SK-N-SH (cell line): ENCODE data around the gene C6. TPM values are rescaled to one million over a fixed set of nuclear protein-coding genes. Genes with fewer than 3 reads are reported as not detected.

Source experiments
- CTCF ChIA-PET: fragments of 300-600, 350-600 bp; formaldehyde crosslinking; extraction: SDS; loops from one replicate; lab custom pipeline; 2021; lab: Yijun Ruan, JAX
- POLR2A ChIA-PET: fragments of 350-600 bp; sonication (Branson Sonifier 250); formaldehyde crosslinking; extraction: SDS; loops from one replicate; lab custom pipeline; 2020; ENCODE audit warnings: antibody characterized with exemption, inconsistent platforms; lab: Yijun Ruan, JAX
- DNase-seq: peaks from one replicate; pipeline ENCODE4 v3.0.0; 2012
- H2AFZ ChIP-seq: fragments of 200-600 bp; sonication (generic); 2 replicates; pipeline ENCODE4 v1.8.1; 2016; ENCODE audit warnings: antibody characterized with exemption, mild to moderate bottlenecking, low read depth
- H3F3A ChIP-seq: fragments of 200-600 bp; sonication (generic); replicated peaks from 2 replicates; pipeline ENCODE3; 2016; ENCODE audit warnings: antibody characterized with exemption, mild to moderate bottlenecking; ENCODE audit not compliant: insufficient read depth
- H3K27ac ChIP-seq, 2 experiments: fragments of 200-500 bp in 1 of 2; fragments of 200-600 bp in 1 of 2; sonication (Bioruptor generic) in 1 of 2; sonication (generic), shearing (Covaris generic) in 1 of 2; 2 replicates each; pipeline versions ENCODE4 v1.5.1 to v1.6.1; 2014 to 2016; ENCODE audit warnings: low read depth in 2 of 2, inconsistent platforms in 1 of 2, low read length in 1 of 2, mild to moderate bottlenecking in 1 of 2, mixed read lengths in 1 of 2
- H3K27me3 ChIP-seq: fragments of 200-600 bp; sonication (generic), shearing (Covaris generic); 2 replicates; pipeline ENCODE4 v1.6.1; 2016; ENCODE audit warnings: mixed run types; ENCODE audit not compliant: insufficient read depth
- H3K36me3 ChIP-seq, 2 experiments: fragments of 200-500 bp in 1 of 2; fragments of 200-600 bp in 1 of 2; sonication (Bioruptor generic) in 1 of 2; sonication (generic) in 1 of 2; replicated peaks in 1 of 2; 2 replicates each; pipeline versions ENCODE3 to v1.5.1; 2014 to 2016; ENCODE audit warnings: low read length in 1 of 2, mild to moderate bottlenecking in 1 of 2; ENCODE audit not compliant: insufficient read depth in 2 of 2, control insufficient read depth in 1 of 2
- H3K4me1 ChIP-seq, 2 experiments: fragments of 200-500 bp in 1 of 2; fragments of 200-600 bp in 1 of 2; sonication (Bioruptor generic) in 1 of 2; sonication (generic), shearing (Covaris generic) in 1 of 2; 2 replicates each; pipeline versions ENCODE4 v1.5.1 to v1.6.1; 2014 to 2016; ENCODE audit warnings: low read depth in 1 of 2, low read length in 1 of 2, mixed run types in 1 of 2; ENCODE audit not compliant: insufficient read depth in 2 of 2, control insufficient read depth in 1 of 2
- H3K4me2 ChIP-seq: fragments of 200-600 bp; sonication (generic), shearing (Covaris generic); 2 replicates; pipeline ENCODE4 v1.6.1; 2017; ENCODE audit warnings: mixed run types
- H3K4me3 ChIP-seq, 2 experiments: fragments of 200-500 bp in 1 of 2; fragments of 200-600 bp in 1 of 2; sonication (Bioruptor generic) in 1 of 2; sonication (generic), shearing (Covaris generic) in 1 of 2; 2 replicates each; pipeline versions ENCODE4 v1.5.1 to v1.8.1; 2014 to 2016; ENCODE audit warnings: low read depth in 2 of 2, inconsistent platforms in 1 of 2, low read length in 1 of 2, mild to moderate bottlenecking in 1 of 2, mixed read lengths in 1 of 2, moderate library complexity in 1 of 2
- H3K79me2 ChIP-seq: fragments of 200-600 bp; sonication (generic); 2 replicates; pipeline ENCODE4 v1.8.1; 2017; ENCODE audit warnings: mild to moderate bottlenecking; ENCODE audit not compliant: insufficient read depth
- H3K9ac ChIP-seq: fragments of 200-600 bp; sonication (generic); 2 replicates; pipeline ENCODE4 v1.6.1; 2017; ENCODE audit warnings: mixed run types
- H3K9me2 ChIP-seq: fragments of 200-600 bp; sonication (generic); 2 replicates; pipeline ENCODE4 v1.6.1; 2017; ENCODE audit warnings: mixed run types
- H3K9me3 ChIP-seq: fragments of 200-600 bp; sonication (generic); 2 replicates; pipeline ENCODE4 v1.6.1; 2017; ENCODE audit warnings: mixed run types, mild to moderate bottlenecking, moderate library complexity
- H4K20me1 ChIP-seq: fragments of 200-600 bp; sonication (generic); 2 replicates; pipeline ENCODE4 v1.6.1; 2017; ENCODE audit warnings: mild to moderate bottlenecking, mixed run types; ENCODE audit not compliant: insufficient read depth
- CHD2 ChIP-seq: fragments of 150-350 bp; IDR thresholded peaks from 2 replicates; pipeline ENCODE4 v1.6.1; 2018; ENCODE audit warnings: low read length; ENCODE audit not compliant: partially characterized antibody
- CTCF ChIP-seq: fragments of 200-600 bp; sonication (generic); IDR thresholded peaks from 2 replicates; pipeline ENCODE4 v1.6.1; 2017; ENCODE audit warnings: antibody characterized with exemption, mild to moderate bottlenecking, moderate library complexity
- EP300 ChIP-seq, 2 experiments: IDR thresholded peaks; 2 replicates each; pipeline versions ENCODE4 v1.4.0 to v1.6.1; 2012; ENCODE audit warnings: borderline replicate concordance in 1 of 2, low read depth in 1 of 2, low read length in 1 of 2
- GATA2 ChIP-seq: sonication (generic); formaldehyde crosslinking; IDR thresholded peaks from 2 replicates; pipeline ENCODE4 v1.5.0; 2020; ENCODE audit warnings: mild to moderate bottlenecking, missing genetic modification reagents
- MEF2A ChIP-seq: IDR thresholded peaks from 2 replicates; pipeline ENCODE4 v1.4.0; 2012; ENCODE audit warnings: low read depth, borderline replicate concordance
- MXI1 ChIP-seq: IDR thresholded peaks from 2 replicates; pipeline ENCODE4 v1.6.1; 2012; ENCODE audit warnings: mild to moderate bottlenecking, low read depth, low read length, improper control_type of control experiment
- POLR2AphosphoS5 ChIP-seq: IDR thresholded peaks from 2 replicates; pipeline ENCODE4 v1.6.1; 2012; ENCODE audit warnings: low read depth, low read length
- RAD21 ChIP-seq: IDR thresholded peaks from 2 replicates; pipeline ENCODE4 v1.6.1; 2012; ENCODE audit warnings: mild to moderate bottlenecking, low read length
- RCOR1 ChIP-seq: fragments of 150-350 bp; IDR thresholded peaks from 2 replicates; pipeline ENCODE4 v1.6.1; 2017; ENCODE audit warnings: antibody characterized with exemption, low read length
- REST ChIP-seq: IDR thresholded peaks from 2 replicates; pipeline ENCODE4 v1.6.1; 2012; ENCODE audit warnings: mild to moderate bottlenecking, low read depth, low read length, moderate library complexity
- RXRA ChIP-seq: IDR thresholded peaks from 2 replicates; pipeline ENCODE4 v1.4.0; 2012; ENCODE audit warnings: low read depth, mild to moderate bottlenecking, borderline replicate concordance
- SIN3A ChIP-seq: IDR thresholded peaks from 2 replicates; pipeline ENCODE4 v1.6.1; 2012; ENCODE audit warnings: low read depth, mild to moderate bottlenecking, low read length, moderate library complexity, borderline replicate concordance
- SMC3 ChIP-seq: IDR thresholded peaks from 2 replicates; pipeline ENCODE4 v1.6.1; 2012; ENCODE audit warnings: low read depth, low read length, improper control_type of control experiment
- USF1 ChIP-seq: IDR thresholded peaks from 2 replicates; pipeline ENCODE4 v1.4.0; 2012; ENCODE audit warnings: low read depth, borderline replicate concordance
- USF2 ChIP-seq: fragments of 150-350 bp; IDR thresholded peaks from 2 replicates; pipeline ENCODE4 v1.6.1; 2017; ENCODE audit warnings: antibody characterized with exemption, low read length, low read depth, borderline replicate concordance
- YY1 ChIP-seq: IDR thresholded peaks from 2 replicates; pipeline ENCODE4 v1.4.0; 2012; ENCODE audit warnings: low read depth, mild to moderate bottlenecking
- ZBTB33 ChIP-seq: IDR thresholded peaks from 2 replicates; pipeline ENCODE4 v1.4.0; 2012; ENCODE audit warnings: low read depth, borderline replicate concordance
- WGBS: methylation state at CpG from one replicate; pipeline ENCODE4 v1.1.6; 2017; ENCODE audit warnings: low lambda C conversion rate; 5-methylcytosine and 5-hydroxymethylcytosine counted together
- polyA plus RNA-seq, 3 experiments: library from polyadenylated mRNA; depleted of rRNA; stranded (reverse); fragments of >200 nt; gene quantifications; 2 replicates each; pipeline ENCODE4 v1.2.3, GENCODE V29; 2012

Gene C6
- polyA plus RNA-seq, 1 of the 3 experiments (the other 2 are of a cell fraction): 0.08 TPM

GRCh38 chr5:41161271-41161670, 52.1 kb downstream of the C6 start:
- H3K36me3 ChIP-seq: no peaks in the 10 kb centered on the region
- ChIA-PET CTCF (interaction anchor here (1.3 kb wide), 1 partner anchor 257 kb away, joined by 3 read pairs; no protein-coding TSS in a partner anchor), POLR2A (no interaction called here)
- H2AFZ ChIP-seq: no peak overlapping the region
- H3F3A ChIP-seq: no peaks in the 10 kb centered on the region
- no peak for TF ChIP-seq GATA2
- no peak for TF ChIP-seq SIN3A
- no peak for TF ChIP-seq YY1
- TF ChIP-seq REST: no peak
- TF ChIP-seq RAD21: no peak
- TF ChIP-seq MEF2A: no peak
- TF ChIP-seq POLR2AphosphoS5: no peak
- no peak for TF ChIP-seq CTCF
- TF ChIP-seq RXRA: no peak
- no peak for TF ChIP-seq USF2
- TF ChIP-seq ZBTB33: no peak
- TF ChIP-seq CHD2: no peak
- no peak for TF ChIP-seq EP300 (IDR thresholded peaks at IDR 0.05; ENCODE audit: borderline replicate concordance in 1 of 2, low read depth in 1 of 2, low read length in 1 of 2)
- TF ChIP-seq RCOR1: no peak
- TF ChIP-seq MXI1: no peak
- TF ChIP-seq USF1: no peak
- TF ChIP-seq SMC3: no peak
- no peak overlapping the region for H3K4me2 ChIP-seq
- no peaks in the 10 kb centered on the region; a peak in 2 of 4 replicates for H3K4me1 ChIP-seq
- no peak overlapping the region for H3K4me3 ChIP-seq
- H3K27ac ChIP-seq: no peak overlapping the region
- H3K9me2 ChIP-seq: no peaks in the 10 kb centered on the region; the same call in 1 of the 2 replicates
- H4K20me1 ChIP-seq: no peaks in the 10 kb centered on the region
- H3K9ac ChIP-seq: no peak overlapping the region
- H3K79me2 ChIP-seq: no peaks in the 10 kb centered on the region
- H3K9me3 ChIP-seq: no peaks in the 10 kb centered on the region
- DNase-seq: no peak
- no peaks in the 10 kb centered on the region for H3K27me3 ChIP-seq
- 15% methylated on average over 1 of the region's 1 CpG for WGBS
